GF-D8 (cell line): ENCODE data around the gene TSKS.

ENCODE experiments used
- DNase-seq: peaks from one replicate; lab custom pipeline; 2025; lab: John Stamatoyannopoulos, UW

The TSKS gene

DNA sequence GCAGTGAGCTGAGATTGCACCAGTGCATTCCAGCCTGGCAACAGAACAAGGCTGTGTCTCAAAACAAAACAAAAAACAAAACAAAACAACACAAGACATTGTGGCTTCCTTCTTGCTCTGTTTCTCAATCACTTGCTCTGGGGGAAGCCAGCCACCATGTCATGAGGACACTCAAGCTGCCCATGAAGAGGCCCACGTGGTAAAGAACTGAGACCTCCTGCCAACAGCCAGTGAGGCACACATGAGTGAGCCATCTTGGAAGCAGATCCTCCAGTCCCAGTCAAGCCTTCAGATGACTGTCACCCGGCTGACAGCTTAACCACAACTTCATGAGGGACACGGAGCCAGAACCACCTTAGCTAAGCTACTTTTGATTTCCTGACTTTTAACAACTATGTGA is 47.0 kb downstream of the TSKS start:
- DNase-seq, result no peak

GRCh38 chr19:49713236-49713845 is 49.8 kb downstream of the TSKS start:
- no peak for DNase-seq

DNA sequence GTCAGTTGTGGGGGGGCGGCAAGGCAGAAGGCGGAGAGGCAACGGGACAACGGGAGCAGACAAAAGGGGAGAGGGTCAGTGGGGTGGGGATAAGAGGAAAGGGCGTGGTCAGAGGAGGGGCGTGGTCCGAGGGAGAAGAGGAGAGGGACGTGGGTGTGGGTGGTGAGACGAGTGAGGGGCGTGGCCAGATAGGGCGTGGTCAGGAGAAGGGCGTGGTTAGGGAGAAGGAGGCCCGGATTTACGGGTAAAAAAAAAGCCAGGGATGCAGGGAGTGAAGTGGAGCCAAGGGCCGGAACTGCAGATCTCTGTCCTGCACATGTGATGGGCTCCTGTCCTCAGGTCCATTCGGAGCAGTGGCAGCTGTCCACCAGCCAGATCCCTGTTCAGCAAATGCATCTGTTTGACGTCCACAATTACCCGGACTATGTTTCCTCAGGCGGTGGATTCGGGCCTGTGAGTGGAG is 50.7 kb downstream of the TSKS start:
- no peak for DNase-seq

DNA sequence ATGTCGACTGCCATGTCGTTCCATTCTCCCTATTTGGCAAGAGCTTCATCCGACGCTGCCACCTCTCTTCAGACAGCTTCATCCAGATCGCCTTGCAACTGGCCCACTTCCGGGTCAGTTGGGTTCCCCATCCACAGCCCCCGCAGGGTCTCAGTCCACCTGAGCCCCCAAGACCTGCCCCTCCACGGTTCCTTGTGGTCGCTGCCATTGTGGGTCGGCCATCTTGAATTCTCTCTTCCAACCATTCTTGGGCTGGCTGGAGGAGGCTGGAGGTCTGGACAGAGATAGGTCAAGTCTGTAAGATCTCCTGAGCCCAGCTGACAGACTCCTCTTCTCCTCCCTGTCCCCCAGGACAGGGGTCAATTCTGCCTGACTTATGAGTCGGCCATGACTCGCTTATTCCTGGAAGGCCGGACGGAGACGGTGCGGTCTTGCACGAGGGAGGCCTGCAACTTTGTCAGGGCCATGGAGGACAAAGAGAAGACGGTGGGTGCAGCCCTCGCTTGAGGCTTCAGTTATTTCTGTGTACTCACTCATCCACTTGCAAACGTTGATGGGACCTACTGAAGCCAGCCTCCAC is 52.6 kb downstream of the TSKS start:
- no peak for DNase-seq

DNA sequence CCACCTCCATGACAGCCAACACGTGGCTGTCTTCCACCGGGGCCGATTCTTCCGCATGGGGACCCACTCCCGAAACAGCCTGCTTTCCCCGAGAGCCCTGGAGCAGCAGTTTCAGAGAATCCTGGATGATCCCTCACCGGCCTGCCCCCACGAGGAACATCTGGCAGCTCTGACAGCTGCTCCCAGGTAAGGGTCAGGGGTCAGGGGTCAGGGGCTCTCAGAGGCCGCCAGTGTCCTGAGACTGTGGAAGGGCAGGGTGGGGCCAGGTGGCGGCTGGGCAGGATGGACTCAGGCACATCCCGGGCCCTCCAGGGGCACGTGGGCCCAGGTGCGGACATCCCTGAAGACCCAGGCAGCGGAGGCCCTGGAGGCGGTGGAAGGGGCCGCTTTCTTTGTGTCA is 57.2 kb downstream of the TSKS start:
- no peak for DNase-seq

GRCh38 chr19:49704888-49705642 is 58.0 kb downstream of the TSKS start:
- DNase-seq, result no peak

DNA sequence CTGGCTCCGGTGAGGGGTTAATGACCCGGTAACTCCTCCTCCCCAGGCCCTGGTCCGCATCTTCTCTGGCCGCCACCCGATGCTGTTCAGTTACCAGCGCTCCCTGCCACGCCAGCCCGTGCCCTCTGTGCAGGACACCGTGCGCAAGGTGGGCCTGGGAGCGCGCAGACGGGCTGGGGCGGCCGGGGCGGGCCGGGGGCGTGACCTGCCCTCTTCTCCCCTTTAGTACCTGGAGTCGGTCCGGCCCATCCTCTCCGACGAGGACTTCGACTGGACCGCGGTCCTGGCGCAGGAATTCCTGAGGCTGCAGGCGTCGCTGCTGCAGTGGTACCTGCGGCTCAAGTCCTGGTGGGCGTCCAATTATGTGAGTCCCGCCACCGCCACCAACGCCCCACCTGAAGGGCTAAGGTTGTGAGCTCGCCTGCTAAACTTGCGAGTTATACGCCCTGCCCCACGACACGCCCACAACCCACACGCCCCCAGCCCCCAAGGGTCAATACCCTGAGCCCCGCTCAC is 61.8 kb downstream of the TSKS start:
- no peak for DNase-seq

DNA sequence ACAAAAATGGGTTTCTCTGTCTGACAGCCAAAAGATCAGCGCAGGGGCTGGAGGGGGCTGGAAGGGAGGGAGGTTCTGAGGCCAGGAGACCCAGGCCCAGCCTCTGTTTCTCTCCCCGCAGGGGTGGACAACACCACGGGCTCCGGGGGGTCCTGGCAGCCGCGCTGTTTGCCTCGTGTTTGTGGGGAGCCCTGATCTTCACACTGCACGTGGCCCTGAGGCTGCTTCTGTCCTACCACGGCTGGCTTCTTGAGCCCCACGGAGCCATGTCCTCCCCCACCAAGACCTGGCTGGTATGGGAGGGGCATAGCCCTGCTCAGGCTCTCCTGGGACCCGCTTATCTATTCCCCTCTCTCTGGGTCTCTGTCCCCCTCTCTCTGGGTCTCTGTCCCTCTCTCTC is 62.5 kb downstream of the TSKS start:
- no peak for DNase-seq

GRCh38 chr19:49699364-49699763 is 63.7 kb downstream of the TSKS start:
- no peak for DNase-seq

DNA sequence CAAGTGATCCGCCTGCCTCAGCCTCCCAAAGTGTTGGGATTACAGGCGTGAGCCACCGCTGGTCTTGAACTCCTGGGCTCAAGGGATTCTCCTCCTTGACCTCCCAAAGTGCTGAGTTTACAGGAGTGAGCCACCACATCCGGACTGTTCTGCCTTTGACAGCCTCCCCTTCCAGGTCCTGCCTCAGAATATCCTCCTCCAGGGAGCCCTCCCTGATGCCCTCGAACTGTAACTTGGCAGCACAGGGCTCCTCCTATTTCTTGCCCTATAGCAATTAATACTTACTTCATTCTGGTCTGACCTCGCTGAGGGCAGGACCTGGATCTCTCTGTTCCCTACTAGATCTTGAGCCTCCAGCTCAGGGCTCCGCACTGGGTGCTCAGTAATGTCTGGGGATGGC is 66.2 kb downstream of the TSKS start:
- DNase-seq, result no peak

- no peak for DNase-seq
Observed at GRCh38 chr19:49696115-49696514, 67.0 kb downstream of the TSKS start.

DNA sequence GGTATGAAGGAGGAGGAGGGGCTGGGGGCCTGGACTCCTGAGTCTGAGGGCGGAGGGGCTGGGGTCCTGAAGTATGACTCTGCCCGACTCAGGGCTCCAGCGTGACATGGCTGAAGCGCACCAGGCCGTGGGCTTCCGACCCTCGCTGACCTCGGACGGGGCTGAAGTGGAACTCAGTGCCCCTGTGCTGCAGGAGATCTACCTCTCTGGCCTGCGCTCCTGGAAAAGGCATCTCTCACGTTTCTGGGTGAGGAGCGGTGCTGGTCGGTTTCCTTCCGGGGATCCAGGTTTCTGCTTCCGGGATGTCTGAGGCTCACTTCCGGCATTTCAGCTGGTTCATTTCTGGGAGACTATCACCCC is 71.0 kb downstream of the TSKS start:
- no peak for DNase-seq

DNA sequence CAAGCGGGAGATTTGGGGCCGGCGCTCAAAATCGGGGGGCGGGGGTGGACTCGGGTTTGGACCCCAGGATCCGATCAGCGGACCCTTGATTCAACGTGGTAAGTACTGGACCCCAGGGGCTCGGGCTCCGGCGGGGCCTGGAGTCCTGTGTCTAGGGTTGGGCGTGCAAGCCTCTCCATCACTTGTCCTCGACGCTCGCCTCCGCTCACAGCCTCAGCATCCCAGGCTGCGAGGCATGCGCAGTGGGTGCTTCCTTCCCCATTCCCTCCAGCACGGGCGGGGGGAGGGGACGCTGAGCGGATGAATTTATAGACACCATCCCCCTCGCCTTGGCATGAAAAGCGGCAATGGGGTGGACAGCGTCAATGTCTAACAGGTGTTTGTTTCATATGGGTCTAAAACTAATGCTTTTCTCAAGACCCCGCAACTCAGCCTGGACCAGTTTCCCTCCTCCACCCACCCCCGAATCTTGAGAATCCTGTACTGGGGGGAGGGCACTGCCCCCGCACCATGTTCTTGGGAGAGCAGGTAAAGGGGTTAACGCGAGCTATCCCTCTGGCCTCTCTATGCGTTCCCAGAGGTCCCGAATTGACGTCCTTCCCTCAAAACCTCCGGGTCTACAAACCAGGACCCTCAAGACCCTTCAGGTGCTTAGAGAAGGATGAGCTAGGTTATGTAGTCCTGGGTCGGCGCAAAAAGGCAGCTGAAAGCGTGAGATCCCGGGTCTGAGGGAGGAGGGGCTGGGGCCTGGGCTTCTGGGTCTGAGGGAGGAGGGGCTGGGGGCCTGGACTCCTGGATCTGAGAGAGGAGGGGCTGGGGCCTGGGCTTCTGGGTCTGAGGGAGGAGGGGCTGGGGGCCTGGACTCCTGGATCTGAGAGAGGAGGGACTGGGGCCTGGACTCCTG is 71.6 kb downstream of the TSKS start:
- DNase-seq, result no peak

DNA sequence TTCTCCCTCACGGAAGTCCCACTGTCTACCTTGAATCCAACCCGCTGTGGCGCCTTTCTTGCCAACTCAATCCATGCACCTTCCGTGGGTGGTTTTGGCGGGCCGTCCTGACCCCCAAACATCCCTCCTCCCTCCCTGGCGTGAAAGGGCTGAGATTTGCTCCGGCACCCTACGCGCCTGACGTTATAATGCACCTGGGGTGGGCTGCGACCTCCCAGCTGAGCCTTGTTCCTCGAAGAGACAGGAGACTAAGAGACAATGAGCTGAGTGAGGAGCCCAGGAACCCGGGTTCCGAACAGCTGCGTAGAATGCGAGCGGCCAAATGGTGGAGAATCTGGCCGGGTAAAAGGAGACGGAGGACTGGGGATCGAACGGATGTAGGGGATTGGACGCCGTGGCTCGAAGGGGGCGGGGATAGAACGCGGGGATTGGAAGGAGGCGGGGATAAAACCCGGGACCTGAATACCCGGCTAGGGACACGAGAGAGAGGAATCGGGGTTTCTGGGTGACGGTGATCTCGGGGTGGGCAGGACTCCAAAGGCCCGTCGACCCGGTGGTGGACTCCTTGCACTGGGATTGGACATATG is 72.4 kb downstream of the TSKS start, which contains the start of gene CPT1C:
Gene CPT1C, plus strand, starts transcription at position 461 of the 587 bp plus-strand sequence. CDS start 1,137 bp downstream, outside the sequence.
- no peak for DNase-seq

GRCh38 chr19:49690079-49690655 is 72.9 kb downstream of the TSKS start:
- DNase-seq, result no peak
